ENCODE data around the gene GUCA2A.
A peak's percentile ranks its signal among the peaks of the same experiment; 100 is the strongest.
"Not testable (repeated sequence)": the region's sequence is repeated elsewhere in the genome, so short reads cannot be mapped to it uniquely, and the experiment has no call there.

The GUCA2A gene

GRCh38 chr1:42164551-42165420, at the start of gene GUCA2A:
TSS of gene GUCA2A (minus strand) at chr1:42164745. CDS start at chr1:42164712, 33 bp downstream.
- no peak for DNase-seq (ENCODE audit: low read depth)

GRCh38 chr1:42211224-42211623, 46.7 kb upstream of the GUCA2A start:
- DNase-seq (ENCODE audit: low read depth), result no peak

GRCh38 chr1:42210421-42211133, 46.0 kb upstream of the GUCA2A start:
- DNase-seq (ENCODE audit: low read depth), result peak; percentile 9

GRCh38 chr1:42209526-42210251, 45.1 kb upstream of the GUCA2A start:
- no peak for DNase-seq (ENCODE audit: low read depth)

DNA sequence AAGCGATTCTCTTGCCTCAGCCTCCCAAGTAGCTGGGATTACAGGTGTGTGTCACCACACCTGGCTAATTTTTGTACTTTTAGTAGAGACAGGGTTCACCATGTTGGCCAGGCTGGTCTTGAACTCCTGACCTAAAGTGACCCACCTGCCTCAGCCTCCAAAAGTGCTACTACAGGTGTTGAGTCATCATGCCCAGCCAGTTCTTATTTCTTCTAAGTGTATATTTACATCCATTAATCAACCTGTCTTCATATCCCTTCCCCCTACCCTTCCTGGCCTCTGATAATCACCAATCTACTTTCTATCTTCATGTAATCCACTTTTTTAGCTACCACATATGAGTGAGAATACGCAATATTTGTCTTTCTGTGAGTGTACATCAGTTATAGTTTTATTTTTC, 42.4 kb upstream of the GUCA2A start:
- not testable (repeated sequence) for DNase-seq (ENCODE audit: low read depth)

DNA sequence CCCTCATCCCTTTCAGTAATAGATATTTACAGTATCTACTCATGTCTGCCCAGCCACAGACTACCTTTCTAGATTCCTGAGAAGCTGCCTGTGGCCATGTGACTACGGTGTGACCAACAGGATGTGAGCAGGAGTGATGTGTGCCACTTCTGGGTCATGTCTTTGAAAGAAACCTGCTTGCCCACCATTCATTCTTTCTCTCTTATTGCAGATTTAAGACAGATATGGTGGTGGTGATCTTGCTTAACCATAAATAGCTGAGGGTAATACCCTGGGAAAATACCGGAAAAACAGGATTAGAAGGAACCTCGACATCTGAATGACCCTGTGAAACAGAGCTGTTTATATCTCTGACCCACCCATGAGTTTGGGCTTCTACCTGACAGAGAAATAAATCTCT, 41.6 kb upstream of the GUCA2A start:
- DNase-seq (ENCODE audit: low read depth), result no peak

DNA sequence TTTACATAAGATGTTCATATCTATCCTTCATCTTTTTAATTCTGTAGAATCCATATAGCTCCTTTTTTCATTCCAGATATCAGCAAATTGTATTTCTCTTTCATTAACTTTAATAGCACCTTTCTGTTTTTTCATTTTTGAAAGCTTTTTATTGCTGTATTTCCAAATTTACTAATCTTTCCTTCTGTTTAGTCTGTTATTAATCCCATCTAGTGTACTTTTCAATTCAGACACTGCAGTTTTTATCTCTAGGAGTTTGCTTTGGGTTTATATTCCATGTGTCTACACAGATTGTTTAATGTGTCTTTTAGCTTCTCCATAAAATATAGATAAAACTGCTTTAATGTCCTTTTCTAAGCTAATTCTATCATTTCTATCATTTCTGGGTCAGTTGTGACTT, 37.4 kb upstream of the GUCA2A start:
- no peak for DNase-seq (ENCODE audit: low read depth)

- DNase-seq (ENCODE audit: low read depth), result no peak
Measured at GRCh38 chr1:42198251-42198650, 33.7 kb upstream of the GUCA2A start.

GRCh38 chr1:42195841-42196240, 31.3 kb upstream of the GUCA2A start:
- DNase-seq (ENCODE audit: low read depth), result no peak

DNA sequence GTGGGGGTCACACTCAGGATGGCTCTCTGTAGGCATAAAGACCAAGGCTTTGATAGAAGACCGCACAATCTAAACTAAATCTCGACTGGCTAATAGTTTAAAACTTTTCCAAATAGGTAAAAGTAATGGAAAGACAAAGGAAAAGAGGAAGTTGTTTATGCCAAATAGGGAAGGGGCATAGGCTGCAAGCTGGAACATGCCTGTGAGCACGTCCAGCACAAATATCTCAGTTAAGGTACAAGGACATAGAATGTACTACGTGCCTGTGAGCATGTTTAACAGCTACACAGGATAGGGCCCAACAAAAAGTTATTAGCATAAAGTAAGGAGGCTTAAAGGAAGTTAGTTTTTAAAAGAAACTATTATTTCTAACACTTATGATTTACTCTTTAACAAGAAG, 27.6 kb upstream of the GUCA2A start:
- DNase-seq (ENCODE audit: low read depth), result no peak

DNA sequence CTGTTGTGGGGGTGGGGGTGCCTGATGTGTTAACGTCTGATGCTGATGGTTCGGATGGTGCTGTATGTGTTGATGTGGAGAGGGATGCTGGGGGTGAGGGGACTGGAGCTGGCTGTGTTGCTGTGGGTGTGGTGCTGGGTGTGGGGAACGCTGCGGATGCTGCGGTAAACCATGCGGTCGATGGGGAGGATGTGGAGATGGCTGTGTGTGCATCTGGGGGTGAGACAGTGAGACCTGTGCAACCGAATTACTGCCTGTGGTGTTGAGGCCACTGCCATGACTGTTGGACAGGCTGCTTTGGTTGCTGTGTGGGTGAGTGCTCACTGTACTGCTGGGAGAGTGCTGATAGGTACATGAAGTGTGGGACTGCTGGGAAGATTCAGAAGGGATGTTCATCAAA, 26.8 kb upstream of the GUCA2A start:
- no peak for DNase-seq (ENCODE audit: low read depth)

- DNase-seq (ENCODE audit: low read depth), result no peak
Measured at GRCh38 chr1:42189931-42190853, 25.6 kb upstream of the GUCA2A start.

DNA sequence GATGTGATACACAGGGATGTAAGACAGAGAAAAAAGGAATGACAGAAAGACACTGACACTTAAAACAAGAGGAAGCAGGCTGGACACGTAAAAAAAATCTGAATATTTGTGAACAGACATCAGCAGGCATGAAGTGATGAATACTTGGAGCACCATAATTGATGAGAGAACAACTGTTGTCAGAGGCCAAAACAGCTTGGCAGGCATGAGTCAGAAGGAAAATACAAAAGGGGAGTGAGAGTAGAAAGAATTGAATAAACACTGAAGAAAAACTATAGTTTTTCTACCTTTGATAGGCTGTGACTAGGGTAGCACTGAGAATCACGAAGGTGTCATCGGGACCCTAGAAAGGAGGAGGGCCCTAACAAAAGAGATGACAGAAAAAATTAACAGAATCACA, 21.6 kb upstream of the GUCA2A start:
- DNase-seq (ENCODE audit: low read depth), result peak; percentile 71

DNA sequence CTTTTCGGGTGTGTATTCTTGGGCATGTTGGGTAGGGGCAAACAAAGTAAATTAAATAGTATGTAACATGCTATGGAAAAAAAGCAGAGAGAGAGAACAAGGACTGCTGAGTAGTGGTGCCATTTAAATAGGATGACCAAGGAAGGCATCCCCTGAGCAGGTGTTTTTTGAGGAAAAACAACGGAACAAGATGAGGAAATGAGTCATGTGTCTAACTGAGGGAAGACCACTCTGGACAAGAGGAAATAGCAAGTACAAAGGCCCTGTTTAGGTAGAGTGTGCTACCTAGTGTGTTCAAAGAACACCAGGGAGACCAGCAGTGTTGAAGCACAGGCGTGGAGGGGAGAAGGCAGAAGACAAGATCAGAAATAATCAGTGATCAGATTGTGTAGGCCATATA, 20.1 kb upstream of the GUCA2A start:
- DNase-seq (ENCODE audit: low read depth), result no peak

GRCh38 chr1:42183957-42184268, 19.4 kb upstream of the GUCA2A start:
- no peak for DNase-seq (ENCODE audit: low read depth)

DNA sequence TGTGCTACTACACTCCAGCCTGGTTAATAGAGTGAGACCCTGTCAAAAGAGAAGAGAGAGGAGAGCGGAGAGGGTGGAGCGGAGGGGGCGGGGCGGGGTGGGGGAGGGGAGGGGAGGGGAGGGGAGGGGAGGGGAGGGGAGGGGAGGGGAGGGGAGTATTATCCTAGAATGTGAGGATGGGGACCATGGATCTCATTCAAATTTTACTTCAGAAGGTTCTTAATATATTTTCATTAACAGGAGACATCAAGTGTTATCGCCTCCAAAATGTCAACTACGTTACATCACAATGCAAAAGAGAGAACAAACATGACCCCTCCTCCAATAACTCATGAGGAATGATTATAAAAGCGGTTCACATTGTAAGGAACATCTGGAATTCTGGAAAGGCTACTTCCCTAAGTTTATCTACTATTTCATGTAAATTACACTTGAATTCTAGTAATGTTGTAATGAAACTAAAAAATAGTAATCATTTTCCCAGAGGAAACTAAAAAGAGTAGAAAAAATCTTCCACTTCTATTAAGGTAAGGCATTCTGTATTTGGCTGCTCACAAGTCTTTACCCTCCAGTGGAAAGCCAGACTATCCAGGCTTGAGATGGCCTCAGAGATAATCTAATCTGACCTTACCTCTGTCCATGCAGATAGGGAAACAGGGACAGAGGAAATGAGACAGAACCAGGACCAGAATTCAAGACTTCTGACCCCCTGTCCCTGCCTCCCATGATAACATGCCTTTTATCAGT, 18.8 kb upstream of the GUCA2A start:
- DNase-seq (ENCODE audit: low read depth), result no peak

DNA sequence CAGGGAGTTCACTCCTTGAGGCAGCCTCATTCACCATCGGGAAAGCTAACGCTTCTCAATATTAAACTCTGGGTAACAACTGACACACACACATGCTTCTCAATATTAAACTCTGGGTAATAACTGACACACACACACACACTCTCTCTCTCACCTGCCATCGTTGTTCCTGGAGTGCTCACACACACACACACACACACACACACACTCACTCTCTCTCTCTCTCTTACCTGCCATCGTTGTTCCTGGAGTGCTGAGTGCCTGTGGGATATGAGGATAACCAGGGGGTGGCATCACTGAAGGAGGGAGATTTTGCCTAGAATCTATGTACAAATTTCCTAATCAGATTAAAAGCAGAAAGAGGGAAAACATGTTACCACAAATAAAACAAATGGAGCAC, 17.1 kb upstream of the GUCA2A start:
- DNase-seq (ENCODE audit: low read depth), result no peak

GRCh38 chr1:42179900-42180329, 15.4 kb upstream of the GUCA2A start:
- no peak for DNase-seq (ENCODE audit: low read depth)

GRCh38 chr1:42179275-42179674, 14.7 kb upstream of the GUCA2A start:
- peak; percentile 34 for DNase-seq (ENCODE audit: low read depth)

DNA sequence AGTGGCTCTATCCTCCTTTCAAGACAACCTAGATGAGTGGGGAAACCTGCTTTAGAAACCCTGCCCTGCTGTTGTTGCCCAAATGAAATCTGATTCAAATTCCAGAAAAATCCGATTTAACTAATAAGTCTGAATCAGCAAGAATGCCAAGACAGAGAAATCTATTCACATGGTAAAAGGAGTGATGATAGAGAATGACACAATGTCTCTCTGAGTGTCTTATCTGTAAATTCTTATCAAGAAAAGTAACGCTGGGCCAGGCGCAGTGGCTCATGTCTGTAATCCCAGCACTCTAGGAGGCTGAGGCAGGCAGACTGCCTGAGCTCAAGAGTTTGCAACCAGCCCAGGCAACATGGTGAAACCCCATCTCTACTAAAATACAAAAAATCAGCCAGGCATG, 13.7 kb upstream of the GUCA2A start:
- DNase-seq (ENCODE audit: low read depth), result no peak

DNA sequence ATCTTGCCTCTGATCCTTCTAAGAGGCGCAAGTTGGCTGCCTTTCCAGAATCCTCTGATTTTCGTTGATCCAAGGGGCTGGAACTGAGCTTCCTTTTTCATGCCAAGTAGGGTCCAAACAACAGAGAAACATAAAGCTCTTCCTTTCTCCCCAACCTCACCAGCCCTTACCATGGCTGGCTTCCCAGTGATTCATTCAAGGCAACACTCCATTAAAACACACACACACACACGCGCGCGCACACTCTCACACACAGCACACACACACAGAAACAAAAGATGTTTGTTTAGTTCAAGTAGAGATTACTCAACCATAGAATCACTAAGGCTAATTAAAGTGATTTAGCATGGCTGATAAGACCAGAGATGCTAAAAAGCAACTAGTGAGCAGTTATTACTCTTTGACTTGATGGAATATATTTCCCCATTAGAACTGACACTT, 13.0 kb upstream of the GUCA2A start:
- peak; percentile 72 for DNase-seq (ENCODE audit: low read depth)

All from stromal cell of bone marrow (primary cell).